H9 (cell line): ENCODE data around the gene HSPA6. TPM values are rescaled to one million over a fixed set of nuclear protein-coding genes. Genes with fewer than 3 reads are reported as not detected.

ENCODE experiments used
- DNase-seq: peaks from one replicate; pipeline ENCODE4 v3.0.0-alpha.2; 2017
- H2AFZ ChIP-seq: one replicate; pipeline ENCODE4 v1.6.1; 2013; ENCODE audit warnings: mild to moderate bottlenecking, low read length, control low read depth, moderate library complexity
- H2AK5ac ChIP-seq: 2 replicates; pipeline ENCODE4 v1.6.1; 2013; ENCODE audit warnings: low read length, control low read depth, mixed read lengths; ENCODE audit not compliant: insufficient read length
- H2BK120ac ChIP-seq: one replicate; pipeline ENCODE4 v1.6.1; 2013; ENCODE audit warnings: low read depth, mild to moderate bottlenecking, low read length, control low read depth, inconsistent platforms; ENCODE audit not compliant: poor library complexity, severe bottlenecking
- H2BK12ac ChIP-seq: 2 replicates; pipeline ENCODE4 v1.6.1; 2013; ENCODE audit warnings: low read length, control low read depth, mixed read lengths, low read depth; ENCODE audit not compliant: insufficient read length
- H2BK15ac ChIP-seq: 2 replicates; pipeline ENCODE4 v1.6.1; 2013; ENCODE audit warnings: low read depth, low read length, control low read depth
- H2BK20ac ChIP-seq: one replicate; pipeline ENCODE4 v1.6.1; 2013; ENCODE audit warnings: low read depth, mild to moderate bottlenecking, low read length, control low read depth, inconsistent platforms; ENCODE audit not compliant: poor library complexity, severe bottlenecking
- H2BK5ac ChIP-seq: 2 replicates; pipeline ENCODE4 v1.6.1; 2013; ENCODE audit warnings: low read length, control low read depth, mixed read lengths; ENCODE audit not compliant: insufficient read length
- H3K14ac ChIP-seq: 2 replicates; pipeline ENCODE4 v1.6.1; 2013; ENCODE audit warnings: low read length, control low read depth; ENCODE audit not compliant: insufficient read depth
- H3K18ac ChIP-seq: 2 replicates; pipeline ENCODE4 v1.6.1; 2013; ENCODE audit warnings: low read depth, mild to moderate bottlenecking, mixed read lengths, low read length, control low read depth; ENCODE audit not compliant: insufficient read length
- H3K23ac ChIP-seq: 2 replicates; pipeline ENCODE4 v1.6.1; 2013; ENCODE audit warnings: low read length, control low read depth, mixed read lengths, low read depth; ENCODE audit not compliant: insufficient read length
- H3K23me2 ChIP-seq: 2 replicates; pipeline ENCODE4 v1.6.1; 2013; ENCODE audit warnings: low read depth, mild to moderate bottlenecking, mixed read lengths, low read length, control low read depth; ENCODE audit not compliant: insufficient read length, poor library complexity, severe bottlenecking
- H3K27ac ChIP-seq: 2 replicates; pipeline ENCODE4 v1.5.1; 2013; ENCODE audit warnings: low read length, control low read depth, mixed read lengths, low read depth; ENCODE audit not compliant: insufficient read length
- H3K27me3 ChIP-seq: 2 replicates; pipeline ENCODE4 v1.6.1; 2013; ENCODE audit warnings: low read length, control low read depth, inconsistent platforms; ENCODE audit not compliant: insufficient read depth
- H3K4ac ChIP-seq: 2 replicates; pipeline ENCODE4 v1.6.1; 2013; ENCODE audit warnings: low read depth, mild to moderate bottlenecking, control low read depth, inconsistent platforms, low read length, moderate library complexity
- H3K4me1 ChIP-seq: 2 replicates; pipeline ENCODE4 v1.6.1; 2013; ENCODE audit warnings: low read length, control low read depth, inconsistent platforms; ENCODE audit not compliant: insufficient read depth
- H3K4me2 ChIP-seq: 2 replicates; pipeline ENCODE4 v1.6.1; 2013; ENCODE audit warnings: low read length, control low read depth, mixed read lengths; ENCODE audit not compliant: insufficient read length, insufficient read depth
- H3K56ac ChIP-seq: 2 replicates; pipeline ENCODE4 v1.6.1; 2013; ENCODE audit warnings: low read depth, mild to moderate bottlenecking, mixed read lengths, low read length, control low read depth; ENCODE audit not compliant: insufficient read length
- H3K79me1 ChIP-seq: 2 replicates; pipeline ENCODE4 v1.6.1; 2013; ENCODE audit warnings: low read depth, mild to moderate bottlenecking, moderate library complexity, low read length, control low read depth, inconsistent platforms; ENCODE audit not compliant: insufficient read depth, poor library complexity, severe bottlenecking
- H3K79me2 ChIP-seq: 2 replicates; pipeline ENCODE4 v1.6.1; 2013; ENCODE audit warnings: low read length, control low read depth, inconsistent platforms; ENCODE audit not compliant: insufficient read depth
- H3K9ac ChIP-seq: 2 replicates; pipeline ENCODE4 v1.6.1; 2013; ENCODE audit warnings: low read length, control low read depth, mixed read lengths; ENCODE audit not compliant: insufficient read length; ENCODE audit errors: extremely low read depth
- H3K9me3 ChIP-seq: one replicate; pipeline ENCODE4 v1.6.1; 2013; ENCODE audit warnings: low read depth, low read length, inconsistent platforms; ENCODE audit not compliant: control insufficient read depth
- H3T11ph ChIP-seq: one replicate; pipeline ENCODE4 v1.6.1; 2013; ENCODE audit warnings: mild to moderate bottlenecking, low read length, control low read depth, inconsistent platforms
- H4K20me1 ChIP-seq: one replicate; pipeline ENCODE4 v1.6.1; 2013; ENCODE audit not compliant: control insufficient read depth, insufficient read length, insufficient read depth
- H4K5ac ChIP-seq: 2 replicates; pipeline ENCODE4 v1.6.1; 2013; ENCODE audit warnings: low read depth, mild to moderate bottlenecking, mixed read lengths, low read length, control low read depth; ENCODE audit not compliant: insufficient read length
- H4K8ac ChIP-seq: replicated peaks from 2 replicates; pipeline ENCODE4 v1.6.1; 2013; ENCODE audit warnings: low read length, control low read depth, mixed read lengths, low read depth; ENCODE audit not compliant: insufficient read length
- H4K91ac ChIP-seq: 2 replicates; pipeline ENCODE4 v1.6.1; 2013; ENCODE audit warnings: low read depth, mild to moderate bottlenecking, moderate library complexity, mixed read lengths, low read length, control low read depth; ENCODE audit not compliant: insufficient read length
- H3K27ac Mint-ChIP-seq, 3 experiments: 2 replicates in 2 of 3; 3 replicates in 1 of 3; pipeline ENCODE4 v1.8.0; 2020 to 2021; ENCODE audit warnings: mixed read lengths in 3 of 3, mild to moderate bottlenecking in 1 of 3, moderate library complexity in 1 of 3
- H3K27me3 Mint-ChIP-seq: 2 replicates; pipeline ENCODE4 v1.8.0; 2021; ENCODE audit warnings: low read depth, mild to moderate bottlenecking, moderate library complexity, mixed read lengths
- H3K36me3 Mint-ChIP-seq, 3 experiments: 2 replicates in 2 of 3; 3 replicates in 1 of 3; pipeline ENCODE4 v1.8.0; 2020 to 2021; ENCODE audit warnings: low read depth in 3 of 3, mixed read lengths in 3 of 3; ENCODE audit not compliant: insufficient read depth in 1 of 3
- H3K4me1 Mint-ChIP-seq, 2 experiments: 2 replicates each; pipeline ENCODE4 v1.8.0; 2020; ENCODE audit warnings: mixed read lengths in 2 of 2
- H3K4me3 Mint-ChIP-seq, 2 experiments: 2 replicates in 1 of 2; 3 replicates in 1 of 2; pipeline ENCODE4 v1.8.0; 2020 to 2021; ENCODE audit warnings: mild to moderate bottlenecking in 2 of 2, mixed read lengths in 2 of 2, moderate library complexity in 1 of 2
- H3K9me3 Mint-ChIP-seq, 2 experiments: 2 replicates in 1 of 2; 3 replicates in 1 of 2; pipeline ENCODE4 v1.8.0; 2020; ENCODE audit warnings: mild to moderate bottlenecking in 2 of 2, mixed read lengths in 2 of 2, moderate library complexity in 1 of 2
- CTCF ChIP-seq: fragments of 200-600 bp; sonication (generic); conservative IDR thresholded peaks from 3 replicates; pipeline ENCODE4 v1.8.0; 2021; ENCODE audit warnings: antibody characterized with exemption, mild to moderate bottlenecking
- WGBS: extraction: QIAGEN DNeasy Blood & Tissue Kit; methylation state at CpG from one replicate; pipeline ENCODE4 v1.1.7; 2013; ENCODE audit warnings: missing lambda C conversion rate, low lambda C conversion rate, mixed read lengths; ENCODE audit not compliant: insufficient read length; ENCODE audit errors: extremely low coverage; 5-methylcytosine and 5-hydroxymethylcytosine counted together
- total RNA-seq: library from RNA; stranded (reverse); gene quantifications from 2 replicates; pipeline ENCODE4 v1.2.1, GENCODE V29; 2021

The HSPA6 gene
- total RNA-seq, 1 experiment from 2014 or later, result not detected

GRCh38 chr1:161498646-161499045, 25.7 kb upstream of the HSPA6 start:
- H3K23me2 ChIP-seq, result no peaks in the 10 kb centered on the region
- H3K27ac Mint-ChIP-seq, result no peak overlapping the region
- H3K4me2 ChIP-seq, result no peak overlapping the region
- no peak overlapping the region for H3K4me3 Mint-ChIP-seq
- no peak overlapping the region for H3K4ac ChIP-seq
- H3K56ac ChIP-seq, result no peak overlapping the region
- no peaks in the 10 kb centered on the region for H3K9me3 Mint-ChIP-seq
- no peak overlapping the region for H3K27ac ChIP-seq
- no peak overlapping the region for H4K8ac ChIP-seq
- H4K91ac ChIP-seq, result no peak overlapping the region
- no peaks in the 10 kb centered on the region for H3K9me3 ChIP-seq
- no peak overlapping the region for H3K14ac ChIP-seq
- TF ChIP-seq CTCF, result no peak
- no peak overlapping the region for H2BK20ac ChIP-seq
- WGBS, result no CpG with 5 or more reads among the region's 2 CpGs
- H3K36me3 Mint-ChIP-seq, result no peaks in the 10 kb centered on the region
- no peak overlapping the region for H3K18ac ChIP-seq
- H2BK120ac ChIP-seq, result no peak overlapping the region
- no peak for DNase-seq
- no peaks in the 10 kb centered on the region for H4K20me1 ChIP-seq
- no peaks in the 10 kb centered on the region for H3K4me1 ChIP-seq
- peaks cover 14% of the 10 kb centered on the region; the same call in 1 of the 2 replicates for H3K27me3 Mint-ChIP-seq
- H3K27me3 ChIP-seq, result no peaks in the 10 kb centered on the region
- H2BK15ac ChIP-seq, result no peak overlapping the region
- no peak overlapping the region for H2AFZ ChIP-seq
- H4K5ac ChIP-seq, result no peak overlapping the region
- H3K79me1 ChIP-seq, result no peaks in the 10 kb centered on the region
- H3K9ac ChIP-seq, result no peak overlapping the region
- no peak overlapping the region for H2BK12ac ChIP-seq
- H3K79me2 ChIP-seq, result no peaks in the 10 kb centered on the region
- peaks cover 0 to 6% of the 10 kb centered on the region in 2 experiments; a peak in 1 of 4 replicates for H3K4me1 Mint-ChIP-seq
- no peak overlapping the region for H2AK5ac ChIP-seq
- no peak overlapping the region for H3K23ac ChIP-seq
- no peak overlapping the region for H2BK5ac ChIP-seq
- no peak overlapping the region for H3T11ph ChIP-seq
